B cell (primary cell): ENCODE measurements around the gene MAML2. TPM values are rescaled to one million over a fixed set of nuclear protein-coding genes. Genes with fewer than 3 reads are reported as not detected.

Source experiments
- ATAC-seq: fragments of 200-7000 bp; cut with Tn5 transposase; one replicate; pipeline ENCODE4 v1.10.0; 2021; ENCODE audit warnings: low read depth, mild to moderate bottlenecking, moderate number of reproducible peaks, moderate library complexity
- CTCF ChIA-PET: fragments of 350-600 bp; sonication (Branson Sonifier 250); formaldehyde crosslinking; loops from one replicate; lab custom pipeline; 2021; ENCODE audit warnings: antibody characterized with exemption, inconsistent platforms; lab: Charles Lee
- POLR2A ChIA-PET: fragments of 350-600 bp; sonication (Branson Sonifier 250); formaldehyde crosslinking; loops from one replicate; lab custom pipeline; 2021; ENCODE audit warnings: antibody characterized with exemption; lab: Charles Lee
- DNase-seq: peaks from one replicate; pipeline ENCODE4 v3.0.0; 2013
- H2AFZ ChIP-seq: 2 replicates; pipeline ENCODE4 v1.6.1; 2012; ENCODE audit warnings: mild to moderate bottlenecking, low read depth, low read length; ENCODE audit not compliant: insufficient read depth, poor library complexity, severe bottlenecking
- H3K27ac ChIP-seq, 2 donors: 1 replicate in 1 of 2; 2 replicates in 1 of 2; pipeline ENCODE4 v1.5.1; 2012 to 2013; ENCODE audit warnings: low read length in 2 of 2, mild to moderate bottlenecking in 2 of 2, moderate library complexity in 1 of 2
- H3K27me3 ChIP-seq, 4 experiments: fragments of 200-600 bp in 1 of 4; sonication (generic) in 1 of 4; replicated peaks in 1 of 4; 1 replicate in 2 of 4; 2 replicates in 2 of 4; pipeline versions ENCODE4 v1.6.1 to v1.7.0; 2013 to 2016; ENCODE audit warnings: low read length in 3 of 4, mild to moderate bottlenecking in 2 of 4, mixed read lengths in 1 of 4, moderate library complexity in 1 of 4; ENCODE audit not compliant: insufficient read depth in 4 of 4, control insufficient read depth in 3 of 4; ENCODE audit errors: control extremely low read depth in 1 of 4
- H3K36me3 ChIP-seq, 2 experiments: replicated peaks in 1 of 2; 1 replicate in 1 of 2; 2 replicates in 1 of 2; pipeline versions ENCODE4 v1.6.1 to v1.7.1; 2013; ENCODE audit warnings: low read length in 1 of 2; ENCODE audit not compliant: insufficient read depth in 2 of 2, control insufficient read depth in 1 of 2; ENCODE audit errors: control extremely low read depth in 1 of 2, extremely low read depth in 1 of 2
- H3K4me1 ChIP-seq, 2 donors: fragments of 200-600 bp in 1 of 2; sonication (generic) in 1 of 2; 1 replicate in 1 of 2; 2 replicates in 1 of 2; pipeline versions ENCODE4 v1.5.1 to v1.6.1; 2013 to 2017; ENCODE audit warnings: low read length in 2 of 2; ENCODE audit not compliant: control insufficient read depth in 2 of 2, insufficient read depth in 2 of 2
- H3K4me2 ChIP-seq: replicated peaks from 2 replicates; pipeline ENCODE3; 2012; ENCODE audit warnings: mild to moderate bottlenecking, low read depth, low read length; ENCODE audit not compliant: poor library complexity, severe bottlenecking
- H3K4me3 ChIP-seq, 5 experiments: fragments of 200-600 bp in 1 of 5; sonication (generic) in 1 of 5; 1 replicate in 3 of 5; 2 replicates in 2 of 5; pipeline versions ENCODE4 v1.5.1 to v1.7.0; 2011 to 2016; ENCODE audit warnings: low read length in 4 of 5, mild to moderate bottlenecking in 4 of 5, low read depth in 2 of 5, control low read depth in 1 of 5, moderate library complexity in 1 of 5; ENCODE audit not compliant: insufficient read depth in 1 of 5; ENCODE audit errors: control extremely low read depth in 1 of 5, extremely low read depth in 1 of 5
- H3K79me2 ChIP-seq: fragments of 200-600 bp; sonication (generic); one replicate; pipeline ENCODE4 v1.6.0; 2016; ENCODE audit warnings: low read length; ENCODE audit not compliant: control insufficient read depth, insufficient read depth
- H3K9ac ChIP-seq: fragments of 200-600 bp; sonication (generic); 2 replicates; pipeline ENCODE4 v1.6.1; 2017; ENCODE audit warnings: mild to moderate bottlenecking, low read length, moderate library complexity
- H3K9me3 ChIP-seq, 3 donors: one replicate each; pipeline versions ENCODE4 v1.6.1 to v1.7.1; 2013; ENCODE audit warnings: low read length in 2 of 3; ENCODE audit not compliant: control insufficient read depth in 2 of 3, insufficient read depth in 1 of 3; ENCODE audit errors: control extremely low read depth in 1 of 3
- H4K20me1 ChIP-seq: 2 replicates; pipeline ENCODE4 v1.6.0; 2012; ENCODE audit warnings: mild to moderate bottlenecking, low read length; ENCODE audit not compliant: insufficient read depth, control insufficient read depth, poor library complexity, severe bottlenecking
- H3K27ac Mint-ChIP-seq: one replicate; pipeline ENCODE4 v1.8.0; 2021; ENCODE audit warnings: mixed read lengths
- H3K27me3 Mint-ChIP-seq: one replicate; pipeline ENCODE4 v1.8.0; 2021; ENCODE audit warnings: mixed read lengths
- H3K4me1 Mint-ChIP-seq: one replicate; pipeline ENCODE4 v1.8.0; 2021; ENCODE audit warnings: mixed read lengths
- H3K4me3 Mint-ChIP-seq: one replicate; pipeline ENCODE4 v1.8.0; 2021; ENCODE audit warnings: mixed read lengths
- H3K9me3 Mint-ChIP-seq: one replicate; pipeline ENCODE4 v1.8.0; 2022; ENCODE audit warnings: mixed read lengths; ENCODE audit not compliant: insufficient read depth
- CTCF ChIP-seq: fragments of 200-600 bp; IDR thresholded peaks from one replicate; pipeline ENCODE4 v1.8.0; 2022; ENCODE audit warnings: antibody characterized with exemption, mild to moderate bottlenecking
- EZH2 ChIP-seq: IDR thresholded peaks from 2 replicates; pipeline ENCODE4 v1.6.1; 2012; ENCODE audit warnings: borderline replicate concordance, low read depth, mild to moderate bottlenecking, moderate library complexity, low read length; ENCODE audit not compliant: insufficient read depth, poor library complexity, severe bottlenecking
- WGBS: methylation state at CpG from one replicate; pipeline ENCODE4 v1.1.5; 2013; ENCODE audit warnings: missing lambda C conversion rate; ENCODE audit not compliant: insufficient coverage; 5-methylcytosine and 5-hydroxymethylcytosine counted together
- intact Hi-C: fragments of 100-400 bp; cut with micrococcal nuclease; formaldehyde crosslinking; loops from one replicate; pipeline ENCODE4 v1.10.0; 2022
- polyA plus RNA-seq: library from polyadenylated mRNA; depleted of rRNA; stranded (reverse); fragments of >200 nt; gene quantifications from 2 replicates; pipeline ENCODE4 v1.2.3, GENCODE V29; 2012
- total RNA-seq, 2 donors: library from RNA; stranded (reverse); fragments of 120-200 nt in 1 of 2; gene quantifications; 1 replicate in 1 of 2; 2 replicates in 1 of 2; pipeline versions ENCODE4 v1.2.3 to v1.2.4, GENCODE V29; 2013 to 2022

The MAML2 gene
- total and polyA plus RNA-seq, 2 donors (not counting 1 experiment from before 2014, with no cell fraction given), result 10.7 to 26.4 TPM

- H3K4me3 Mint-ChIP-seq, result peak overlapping the region; percentile 79
Measured at GRCh38 chr11:96242191-96242847, 100.7 kb downstream of the MAML2 start.

More at GRCh38 chr11:96242191-96242847, 100.7 kb downstream of the MAML2 start:
- Mint-ChIP-seq H3K27ac (peak overlapping the region; percentile 80), H3K4me1 (peaks cover 44% of the 10 kb centered on the region), H3K27me3 (no peaks in the 10 kb centered on the region), H3K9me3 (no peaks in the 10 kb centered on the region)
- H3K27ac ChIP-seq, result peak overlapping the region; percentile 72 to 84
- ChIA-PET POLR2A (interaction anchor here (0.6 to 2.6 kb wide), 6 partner anchors 14 to 184 kb away, joined by 3 to 26 read pairs (median 3); partner anchors contain the start of gene MAML2), CTCF (interaction anchor here (0.9 to 9.9 kb wide), 14 partner anchors 11 to 186 kb away, joined by 3 to 148 read pairs (median 4); partner anchors contain the start of gene MAML2)
- peak overlapping the region; percentile 72 for H3K9ac ChIP-seq
- H3K4me3 ChIP-seq, result peak overlapping the region in 4 of 5 experiments; percentile 7 to 77 (median 64)
- no peaks in the 10 kb centered on the region for H3K27me3 ChIP-seq
- peak overlapping the region; percentile 87 for H2AFZ ChIP-seq
- no peaks in the 10 kb centered on the region for H3K36me3 ChIP-seq
- no peak for TF ChIP-seq EZH2
- TF ChIP-seq CTCF, result no peak
- DNase-seq (no peak), ATAC-seq (no peak)
- H3K79me2 ChIP-seq, result peaks cover 10% of the 10 kb centered on the region
- no CpG with 5 or more reads among the region's 2 CpGs for WGBS
- no peaks in the 10 kb centered on the region for H4K20me1 ChIP-seq
- intact Hi-C loops, result loop anchor here (2.0 to 10.0 kb wide), 3 partner anchors 28 to 1088 kb away; no protein-coding TSS in a partner anchor
- peaks cover 32 to 34% of the 10 kb centered on the region in 2 donors for H3K4me1 ChIP-seq
- H3K9me3 ChIP-seq, result peaks cover 0 to 4% (median 0%) of the 10 kb centered on the region in 3 donors
- peak overlapping the region; percentile 78 for H3K4me2 ChIP-seq
